Kidney (tissue), 14 donors: Measurements from ENCODE around the gene CADM3. TPM values are rescaled to one million over a fixed set of nuclear protein-coding genes. Genes with fewer than 3 reads are reported as not detected.

Source experiments
- DNase-seq, 5 donors: peaks; one replicate each; pipeline ENCODE4 v3.0.0-alpha.2; 2013 to 2020
- FAIRE-seq: peaks from 2 replicates; lab custom pipeline; 2012; peaks lifted over from hg19 to GRCh38; lab: Jason Lieb, UNC
- H3K27ac ChIP-seq, 2 donors: one replicate each; pipeline ENCODE4 v1.7.0; 2013; ENCODE audit warnings: low read depth in 2 of 2, low read length in 2 of 2, inconsistent platforms in 1 of 2
- H3K27me3 ChIP-seq: one replicate; pipeline ENCODE4 v1.7.1; 2013; ENCODE audit warnings: low read length, inconsistent platforms; ENCODE audit not compliant: control insufficient read depth, insufficient read depth
- H3K36me3 ChIP-seq, 3 donors: one replicate each; pipeline versions ENCODE4 v1.7.0 to v1.7.1; 2013; ENCODE audit warnings: low read length in 3 of 3, control low read depth in 1 of 3, inconsistent platforms in 1 of 3; ENCODE audit not compliant: insufficient read depth in 3 of 3, control insufficient read depth in 2 of 3
- H3K4me1 ChIP-seq, 3 donors: one replicate each; pipeline versions ENCODE4 v1.7.0 to v1.7.1; 2013; ENCODE audit warnings: low read length in 3 of 3, inconsistent platforms in 1 of 3, low read depth in 1 of 3; ENCODE audit not compliant: control insufficient read depth in 2 of 3, insufficient read depth in 2 of 3
- H3K4me3 ChIP-seq, 3 donors: one replicate each; pipeline versions ENCODE4 v1.7.0 to v1.8.1; 2013; ENCODE audit warnings: low read length in 3 of 3, control low read depth in 1 of 3, inconsistent platforms in 1 of 3
- H3K9ac ChIP-seq, 3 donors: one replicate each; pipeline versions ENCODE4 v1.7.0 to v1.7.1; 2013; ENCODE audit warnings: low read length in 3 of 3, control low read depth in 1 of 3, inconsistent platforms in 1 of 3
- H3K9me3 ChIP-seq, 3 donors: one replicate each; pipeline versions ENCODE4 v1.7.0 to v1.7.1; 2013; ENCODE audit warnings: low read length in 3 of 3, control low read depth in 1 of 3, inconsistent platforms in 1 of 3; ENCODE audit not compliant: control insufficient read depth in 2 of 3, insufficient read depth in 1 of 3
- intact Hi-C: fragments of 100-400 bp; cut with DNase I; formaldehyde crosslinking; loops from one replicate; pipeline ENCODE4 v1.11.1; 2022
- polyA plus RNA-seq: library from polyadenylated mRNA; stranded (reverse); fragments of 350-450 nt; fragmentation: Illumina TruSeq; extraction: RNeasy Lipid Tissue Mini Kit (QIAGEN cat#74804); gene quantifications from one replicate; pipeline ENCODE4 v1.2.3, GENCODE V29; 2014; ENCODE audit warnings: low read depth, low replicate concordance; ENCODE audit not compliant: insufficient read depth
- total RNA-seq: library from RNA; stranded (reverse); fragmentation: NEBNext Ultra II Directional; extraction: Animal tissue kit (Norgen Biotek cat#: 25700); gene quantifications from one replicate; pipeline ENCODE4 v1.2.1, GENCODE V29; 2021
- TF ChIP-seq, protein P1 (sequence below): IDR thresholded peaks from 3 replicates; pipeline ENCODE4 v1.5.1; 2012; ENCODE audit warnings: mild to moderate bottlenecking, moderate library complexity, borderline replicate concordance; ENCODE audit not compliant: insufficient read depth; ENCODE audit errors: extremely low read depth
- donor health status: control.
- donor health status: control.
- donor health status: control.
- donor health status: control.
- donor health status: control.
- donor health status: DM: yes; HTN: yes; CAD: no.
- donor health status: Normal renal cell carcinoma (clear cell type).

Gene CADM3
- total and polyA plus RNA-seq, 2 donors from 2014 or later: 0.56 to 25.8 TPM

DNA sequence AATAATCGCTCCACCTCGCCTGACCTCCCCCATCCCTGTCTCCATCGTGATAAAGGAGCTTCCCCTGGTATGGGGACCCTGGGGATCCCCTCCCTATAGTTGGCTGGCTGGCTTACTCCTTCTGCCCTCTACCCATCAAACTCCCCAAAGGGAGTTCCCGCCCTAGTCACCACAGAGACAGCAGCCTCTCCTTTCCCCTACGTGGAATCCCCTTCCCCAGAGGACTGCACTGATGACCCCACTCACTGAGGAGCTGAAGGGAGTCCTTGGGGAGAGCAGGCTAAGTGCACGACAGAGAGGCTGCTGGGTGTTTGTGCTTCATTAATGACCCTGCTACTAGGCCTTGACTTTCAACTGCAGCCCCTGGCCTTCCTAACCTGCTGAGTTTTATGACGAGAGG, 1.9 kb downstream of the CADM3 start:
- no peak overlapping the region for H3K4me3 ChIP-seq
- H3K36me3 ChIP-seq: no peaks in the 10 kb centered on the region
- no peak overlapping the region for H3K27ac ChIP-seq
- no peak overlapping the region for H3K9ac ChIP-seq
- no peaks in the 10 kb centered on the region for H3K4me1 ChIP-seq
- TF ChIP-seq, protein P1, sequence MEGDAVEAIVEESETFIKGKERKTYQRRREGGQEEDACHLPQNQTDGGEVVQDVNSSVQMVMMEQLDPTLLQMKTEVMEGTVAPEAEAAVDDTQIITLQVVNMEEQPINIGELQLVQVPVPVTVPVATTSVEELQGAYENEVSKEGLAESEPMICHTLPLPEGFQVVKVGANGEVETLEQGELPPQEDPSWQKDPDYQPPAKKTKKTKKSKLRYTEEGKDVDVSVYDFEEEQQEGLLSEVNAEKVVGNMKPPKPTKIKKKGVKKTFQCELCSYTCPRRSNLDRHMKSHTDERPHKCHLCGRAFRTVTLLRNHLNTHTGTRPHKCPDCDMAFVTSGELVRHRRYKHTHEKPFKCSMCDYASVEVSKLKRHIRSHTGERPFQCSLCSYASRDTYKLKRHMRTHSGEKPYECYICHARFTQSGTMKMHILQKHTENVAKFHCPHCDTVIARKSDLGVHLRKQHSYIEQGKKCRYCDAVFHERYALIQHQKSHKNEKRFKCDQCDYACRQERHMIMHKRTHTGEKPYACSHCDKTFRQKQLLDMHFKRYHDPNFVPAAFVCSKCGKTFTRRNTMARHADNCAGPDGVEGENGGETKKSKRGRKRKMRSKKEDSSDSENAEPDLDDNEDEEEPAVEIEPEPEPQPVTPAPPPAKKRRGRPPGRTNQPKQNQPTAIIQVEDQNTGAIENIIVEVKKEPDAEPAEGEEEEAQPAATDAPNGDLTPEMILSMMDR: no peak
- FAIRE-seq (no peak), DNase-seq (no peak)
- no peaks in the 10 kb centered on the region for H3K9me3 ChIP-seq
- intact Hi-C loops: no loop called here
- peaks cover 9% of the 10 kb centered on the region for H3K27me3 ChIP-seq

DNA sequence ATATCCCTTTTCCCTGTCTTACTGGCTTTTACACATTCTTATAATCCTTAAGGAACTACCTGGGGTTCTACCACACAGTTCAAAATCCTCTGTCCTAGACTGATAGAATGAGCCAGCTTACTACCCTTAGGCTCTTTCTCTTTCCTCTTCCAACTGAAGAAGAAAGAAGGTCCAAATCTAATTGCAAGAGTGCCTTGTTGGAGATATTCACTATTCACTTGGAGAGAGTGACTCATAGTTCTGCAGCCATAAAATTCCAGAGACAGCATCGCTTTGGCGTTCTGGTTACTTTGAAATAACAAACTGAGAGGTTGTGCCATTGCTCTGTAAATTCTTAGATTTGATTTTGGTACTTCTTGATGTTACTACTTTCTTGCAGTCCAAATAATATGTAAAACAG, 4.2 kb downstream of the CADM3 start:
- no peak overlapping the region for H3K27ac ChIP-seq

DNA sequence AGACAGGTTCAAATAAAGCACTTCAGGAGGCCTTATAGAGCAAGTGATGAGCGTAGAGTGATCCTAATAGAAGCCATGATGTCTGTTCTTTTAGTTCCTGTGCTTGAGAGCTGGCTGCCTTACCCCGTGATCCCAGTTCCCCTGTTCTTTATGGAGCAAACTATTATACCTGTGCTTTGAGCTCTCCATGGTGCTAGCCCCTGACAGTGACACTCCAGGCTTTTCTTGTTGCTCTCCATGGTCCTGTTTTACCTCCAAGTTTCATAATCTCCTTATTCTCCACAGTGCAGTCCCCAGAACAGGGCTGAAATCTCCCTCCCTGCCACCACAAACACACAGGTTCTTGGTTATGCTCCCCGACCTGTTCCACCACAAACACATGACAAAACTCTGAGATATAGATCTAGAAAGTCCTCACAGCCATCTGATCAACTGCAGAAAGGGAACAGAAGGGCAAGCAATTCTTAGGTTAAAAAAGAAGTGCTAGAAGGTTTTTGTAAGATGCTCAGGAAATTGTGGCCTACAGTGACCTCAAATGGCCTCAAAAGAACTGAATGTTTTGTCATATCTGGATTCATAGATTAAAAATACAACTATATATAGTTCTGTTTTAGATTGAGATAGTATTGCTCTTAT, 6.0 kb downstream of the CADM3 start:
- Histone ChIP-seq H3K27me3 (peaks cover 2% of the 10 kb centered on the region), H3K36me3 (no peaks in the 10 kb centered on the region), H3K9me3 (no peaks in the 10 kb centered on the region), H3K27ac (no peak overlapping the region), H3K4me3 (no peak overlapping the region), H3K9ac (no peak overlapping the region), H3K4me1 (no peaks in the 10 kb centered on the region)
- DNase-seq: peak in 4 of 5 donors; percentile 81 to 95 (median 92)
- intact Hi-C loops: no loop called here
- FAIRE-seq: no peak
- TF ChIP-seq, protein P1: no peak

More for the DNA sequence above, 4.2 kb downstream of the CADM3 start:
- H3K4me3 ChIP-seq: no peak overlapping the region
- H3K9ac ChIP-seq: no peak overlapping the region
- peaks cover 8% of the 10 kb centered on the region for H3K27me3 ChIP-seq
- intact Hi-C loops: no loop called here
- DNase-seq (no peak), FAIRE-seq (no peak)
- TF ChIP-seq, protein P1: no peak
- no peaks in the 10 kb centered on the region for H3K9me3 ChIP-seq
- H3K36me3 ChIP-seq: no peaks in the 10 kb centered on the region
- no peaks in the 10 kb centered on the region for H3K4me1 ChIP-seq

GRCh38 chr1:159179906-159180305, 8.5 kb downstream of the CADM3 start:
- H3K4me1 ChIP-seq: no peaks in the 10 kb centered on the region
- TF ChIP-seq, protein P1: no peak
- H3K27ac ChIP-seq: no peak overlapping the region
- no peaks in the 10 kb centered on the region for H3K36me3 ChIP-seq
- FAIRE-seq (no peak), DNase-seq (no peak)
- H3K27me3 ChIP-seq: no peaks in the 10 kb centered on the region
- intact Hi-C loops: no loop called here
- H3K9me3 ChIP-seq: no peaks in the 10 kb centered on the region
- no peak overlapping the region for H3K4me3 ChIP-seq
- no peak overlapping the region for H3K9ac ChIP-seq
